G401 (cell line): ENCODE measurements around the gene LBX2. TPM values are rescaled to one million over a fixed set of nuclear protein-coding genes. Genes with fewer than 3 reads are reported as not detected.
A peak's percentile ranks its signal among the peaks of the same experiment; 100 is the strongest.
"Not testable (repeated sequence)": the region's sequence is repeated elsewhere in the genome, so short reads cannot be mapped to it uniquely, and the experiment has no call there.

ENCODE experiments used
- DNase-seq: peaks from one replicate; pipeline ENCODE4 v3.0.0-alpha.2; 2015; ENCODE audit warnings: low spot score
- in situ Hi-C: cut with HindIII; loops from 2 replicates; pipeline ENCODE4 v1.10.0; 2016; ENCODE audit warnings: low sequenced_read_pairs, mixed read lengths
- total RNA-seq: library from RNA; depleted of rRNA; stranded (reverse); fragments of >200 nt; shearing (Covaris generic); gene quantifications from 2 replicates; pipeline ENCODE4 v1.2.3, GENCODE V29; 2014; rRNA removed

Gene LBX2
- total RNA-seq, 1 experiment from 2014 or later = not detected

GRCh38 chr2:74462054-74462785, 37.2 kb downstream of the LBX2 start:
- in situ Hi-C loops = no loop called here
- no peak for DNase-seq

- DNase-seq = no peak
- in situ Hi-C loops = no loop called here
Observed at GRCh38 chr2:74461187-74462053, 38.0 kb downstream of the LBX2 start.

- DNase-seq, in situ Hi-C loops: not testable (repeated sequence)
Observed at GRCh38 chr2:74460187-74460586, 39.2 kb downstream of the LBX2 start.

GRCh38 chr2:74459503-74460118, 39.8 kb downstream of the LBX2 start:
- in situ Hi-C loops, DNase-seq: not testable (repeated sequence)

- DNase-seq = no peak
- in situ Hi-C loops = no loop called here
Observed at GRCh38 chr2:74458938-74459363, 40.5 kb downstream of the LBX2 start.

GRCh38 chr2:74458132-74458937, 41.1 kb downstream of the LBX2 start, which contains the start of gene WBP1:
WBP1 (plus strand) TSS chr2:74458438; CDS start chr2:74458603, 165 bp downstream.
- peak; percentile 100 for DNase-seq
- in situ Hi-C loops = no loop called here

GRCh38 chr2:74457549-74458131, 41.8 kb downstream of the LBX2 start:
- peak; percentile 63 for DNase-seq
- in situ Hi-C loops = no loop called here

- in situ Hi-C loops = no loop called here
- DNase-seq = no peak
Observed at GRCh38 chr2:74457129-74457548, 42.3 kb downstream of the LBX2 start.

- peak; percentile 97 for DNase-seq
- in situ Hi-C loops = no loop called here
Observed at GRCh38 chr2:74454654-74455511, 44.5 kb downstream of the LBX2 start, which contains the start of gene INO80B. INO80B (plus strand) TSS chr2:74455087; CDS start chr2:74455117, 30 bp downstream.

GRCh38 chr2:74450570-74451190, 48.7 kb downstream of the LBX2 start:
- in situ Hi-C loops = no loop called here
- DNase-seq = no peak

GRCh38 chr2:74448771-74449170, 50.6 kb downstream of the LBX2 start:
- in situ Hi-C loops = no loop called here
- no peak for DNase-seq

Other genes with a start within 250 kb of the LBX2 start
- not detected in 2 replicates for gene SLC4A5, start 156.2 kb downstream of the LBX2 start, total RNA-seq
- gene DCTN1, start 119.3 kb downstream of the LBX2 start, total RNA-seq = 124 and 145 TPM in 2 replicates
- gene C2orf81, start 78.0 kb downstream of the LBX2 start, total RNA-seq = 0.95 and 2.8 TPM in 2 replicates
- gene WDR54, start 77.9 kb downstream of the LBX2 start, total RNA-seq = 88.5 and 104 TPM in 2 replicates
- 46.5 and 56.2 TPM in 2 replicates for gene RTKN, start 57.7 kb downstream of the LBX2 start, total RNA-seq
- 7.8 and 15.7 TPM in 2 replicates for gene INO80B, start 44.5 kb downstream of the LBX2 start, total RNA-seq
- gene WBP1, start 41.2 kb downstream of the LBX2 start, total RNA-seq = 59.6 and 72.2 TPM in 2 replicates
- 77.5 and 88.6 TPM in 2 replicates for gene MOGS, start 34.2 kb downstream of the LBX2 start, total RNA-seq
- gene MRPL53, start 26.9 kb downstream of the LBX2 start, total RNA-seq = 33.2 and 58.9 TPM in 2 replicates
- gene CCDC142, start 16.6 kb downstream of the LBX2 start, total RNA-seq = 15.7 and 19.0 TPM in 2 replicates
- 21.7 and 34.6 TPM in 2 replicates for gene TTC31, start 16.5 kb downstream of the LBX2 start, total RNA-seq
- 38.2 and 39.9 TPM in 2 replicates for gene PCGF1, start 8.1 kb upstream of the LBX2 start, total RNA-seq
- not detected in 2 replicates for gene TLX2, start 14.8 kb upstream of the LBX2 start, total RNA-seq
- 0.81 TPM in 1 of 2 replicates, not detected in the other for gene DQX1, start 26.6 kb upstream of the LBX2 start, total RNA-seq
- gene AUP1, start 30.1 kb upstream of the LBX2 start, total RNA-seq = 120 and 137 TPM in 2 replicates
- gene HTRA2, start 30.3 kb upstream of the LBX2 start, total RNA-seq = 62.1 and 62.8 TPM in 2 replicates
- gene LOXL3, start 54.3 kb upstream of the LBX2 start, total RNA-seq = 11.4 and 14.4 TPM in 2 replicates
- gene DOK1, start 55.1 kb upstream of the LBX2 start, total RNA-seq = 28.7 and 41.5 TPM in 2 replicates
- gene M1AP, start 148.7 kb upstream of the LBX2 start, total RNA-seq = 0.12 TPM in 1 of 2 replicates, not detected in the other
- 8.9 and 13.9 TPM in 2 replicates for gene SEMA4F, start 154.6 kb upstream of the LBX2 start, total RNA-seq